Mesenteric fat pad (tissue), 1 donor: Measurements from ENCODE around the gene CD276. TPM values are rescaled to one million over a fixed set of nuclear protein-coding genes. Genes with fewer than 3 reads are reported as not detected.
"Not testable (repeated sequence)": the region's sequence is repeated elsewhere in the genome, so short reads cannot be mapped to it uniquely, and the experiment has no call there.

Source experiments
- DNase-seq: peaks from one replicate; pipeline ENCODE4 v3.0.0-alpha.2; 2020; ENCODE audit warnings: low spot score
- long read RNA-seq: library from polyadenylated mRNA; unstranded; transcript quantifications from one replicate; pipeline ENCODE4 v2.0.0, GENCODE V29; 2020
- total RNA-seq: library from RNA; stranded (reverse); fragmentation: NEBNext Ultra II Directional; extraction: Animal tissue kit (Norgen Biotek cat#: 25700); gene quantifications from one replicate; pipeline ENCODE4 v1.2.1, GENCODE V29; 2021
- donor health status: DM: yes; HTN: yes; CAD: no.

CD276 gene
- total RNA-seq = 89.5 TPM
- long read RNA-seq, transcript CD276-202 (10 exons, 3,469 nt) = major isoform, 13 of 51 reads
- long read RNA-seq, partial matches to known transcripts = 16 of 51 reads
- long read RNA-seq, other reads (novel, unspliced or antisense) = 22 of 51 reads

GRCh38 chr15:73683777-73684580 lies at the start of gene CD276:
Gene CD276, plus strand, starts transcription at chr15:73684383. Its CDS starts 15,257 bp downstream, at chr15:73699640.
- no peak for DNase-seq

DNA sequence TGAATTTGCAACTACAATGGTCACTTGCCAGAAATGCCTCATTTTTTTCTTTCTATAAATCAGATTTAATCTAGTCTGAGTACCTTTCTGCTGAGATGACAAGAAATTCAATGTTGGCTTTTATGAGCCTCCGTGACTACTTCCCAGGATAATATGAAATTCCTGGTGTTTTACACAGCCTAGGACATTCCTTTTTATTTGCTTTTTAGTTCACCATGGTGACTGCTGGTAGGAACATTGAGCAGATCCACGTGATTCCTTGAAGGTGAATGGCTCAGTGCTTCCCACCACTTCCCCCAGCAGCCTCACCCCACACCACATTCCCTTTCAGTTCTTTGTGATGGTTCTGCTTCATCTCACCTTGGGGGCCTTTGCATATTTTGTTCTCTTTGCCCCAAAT lies 46.7 kb upstream of the CD276 start:
- DNase-seq = no peak

- not testable (repeated sequence) for DNase-seq
These were observed 44.7 kb upstream of the CD276 start for GRCh38 chr15:73639464-73639863.

DNA sequence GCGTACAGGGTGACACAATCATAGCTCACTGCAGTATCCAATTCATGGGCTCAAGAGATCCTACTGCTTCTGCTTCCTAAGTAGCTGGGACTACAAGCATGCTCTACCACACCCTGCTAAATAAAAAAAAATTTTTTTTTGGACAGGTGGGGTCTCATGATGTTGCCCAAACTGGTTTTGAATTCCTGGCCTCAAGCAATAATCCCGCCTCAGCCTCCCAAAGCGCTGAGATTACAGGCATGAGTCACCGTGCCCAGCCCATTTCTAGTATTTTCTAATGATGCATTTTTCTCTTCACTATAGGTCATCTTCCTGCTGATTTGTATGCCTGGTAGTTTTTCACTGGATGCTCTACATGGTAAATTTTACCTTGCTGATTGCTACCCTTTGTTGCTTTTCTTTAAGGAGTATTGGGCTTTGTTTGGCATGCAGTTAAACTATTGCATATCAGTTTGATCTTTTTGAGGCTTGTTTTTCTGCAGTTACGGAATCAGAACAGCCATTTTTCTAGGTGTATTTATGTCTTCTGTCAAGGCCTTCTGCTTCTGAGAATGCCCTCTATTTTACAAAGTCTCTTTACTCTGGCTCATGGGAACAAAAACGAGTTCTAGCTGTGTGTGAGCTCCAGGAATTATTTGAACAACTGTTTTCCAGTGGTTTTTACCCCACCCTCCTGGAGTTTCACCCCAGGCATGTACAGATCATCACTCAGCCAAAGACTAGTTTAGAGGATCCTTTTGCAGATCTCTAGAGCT lies 36.7 kb upstream of the CD276 start:
- no peak for DNase-seq

DNA sequence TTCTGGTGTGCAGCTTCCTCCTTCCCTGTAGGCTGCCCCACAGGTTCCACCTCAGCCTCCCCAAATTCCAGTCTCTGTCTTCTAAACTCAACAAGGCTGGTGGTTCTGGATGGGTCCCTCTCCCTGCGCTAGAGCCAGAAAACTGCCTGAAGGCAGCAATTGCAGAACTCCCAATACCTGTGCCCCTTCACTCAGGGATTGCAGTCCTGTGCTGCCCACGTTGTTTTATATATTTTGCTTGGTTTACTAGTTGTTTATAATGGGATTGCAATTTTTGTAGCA lies 36.2 kb upstream of the CD276 start:
- DNase-seq = no peak

DNA sequence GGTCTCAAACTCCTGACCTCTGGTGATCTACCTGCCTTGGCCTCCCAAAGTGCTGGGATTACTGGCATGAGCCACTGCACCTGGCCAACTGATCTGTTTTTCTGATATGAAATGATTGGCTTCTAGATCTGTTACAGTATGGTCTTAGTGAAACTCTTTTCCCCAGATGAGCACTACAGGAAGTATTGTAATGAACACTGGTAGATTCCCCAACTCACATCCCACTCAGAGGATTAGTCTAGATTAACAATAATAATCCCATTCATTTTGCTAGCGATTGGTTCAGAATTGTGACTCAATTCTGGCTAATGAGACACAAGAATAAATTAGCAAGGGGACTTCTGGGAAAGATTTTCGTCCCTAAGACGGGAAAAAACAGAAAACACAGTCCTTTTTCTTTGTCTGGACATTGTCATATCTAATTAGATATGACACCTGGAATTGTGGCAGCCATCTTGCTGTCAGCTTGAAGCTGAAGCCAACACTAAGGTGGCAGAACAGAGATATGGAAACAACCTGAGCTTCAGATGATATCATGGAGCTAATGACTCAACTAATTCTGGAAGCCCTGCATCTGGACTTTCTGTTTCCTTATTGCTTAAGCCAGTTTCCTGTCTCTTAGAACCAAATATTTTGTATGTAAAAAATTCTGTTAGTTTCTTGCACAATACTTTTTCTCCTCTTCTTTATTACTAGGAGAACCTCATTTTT lies 33.6 kb upstream of the CD276 start:
- DNase-seq = no peak

GRCh38 chr15:73654659-73655058 lies 29.5 kb upstream of the CD276 start:
- no peak for DNase-seq

- DNase-seq = no peak
These were observed 28.5 kb upstream of the CD276 start for GRCh38 chr15:73655724-73656123.

- DNase-seq = no peak
These were observed 25.5 kb upstream of the CD276 start for GRCh38 chr15:73658645-73659044.

DNA sequence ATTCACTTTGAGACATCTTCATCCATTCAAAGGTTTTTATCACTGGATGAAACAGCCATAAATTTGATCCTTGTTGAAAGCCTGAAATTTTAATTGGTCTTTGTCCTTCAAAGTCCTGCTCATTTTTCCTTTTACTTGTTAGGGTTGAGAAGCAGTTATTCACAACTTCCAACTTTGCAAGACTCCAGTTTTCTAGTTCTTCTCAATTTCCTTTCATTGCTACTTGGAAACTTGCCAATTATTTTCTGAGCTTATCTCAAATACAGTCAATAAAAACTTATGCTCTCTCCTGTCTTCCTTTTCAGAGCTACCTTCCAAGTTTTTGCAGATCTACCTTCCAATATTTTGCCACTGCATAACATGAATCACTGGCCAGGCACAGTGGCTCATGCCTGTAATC lies 23.7 kb upstream of the CD276 start:
- no peak for DNase-seq

GRCh38 chr15:73674587-73674986 lies 9.6 kb upstream of the CD276 start:
- DNase-seq = no peak

DNA sequence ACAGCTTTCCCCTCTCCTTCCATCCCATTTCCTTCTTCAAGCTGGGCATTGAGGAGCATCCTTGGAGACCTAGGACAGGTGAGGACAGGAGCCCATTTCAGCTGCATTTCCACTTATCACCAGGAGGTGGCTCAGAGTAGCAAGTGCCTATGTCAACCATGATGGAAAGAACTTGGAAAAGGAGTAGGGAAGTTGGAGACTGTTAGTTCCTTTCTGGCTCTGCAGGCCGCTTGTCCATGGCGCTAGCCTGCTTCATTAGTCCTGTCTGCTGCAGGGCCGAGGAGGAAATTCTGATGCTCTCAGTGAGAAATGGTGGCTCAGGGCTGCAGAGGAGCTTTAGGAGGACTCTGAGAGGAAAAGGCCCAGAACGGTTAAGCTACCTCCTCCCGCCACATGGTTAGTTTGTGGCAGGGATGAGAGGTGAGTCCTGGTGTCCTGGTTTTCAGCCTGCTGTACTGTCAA lies 7.0 kb upstream of the CD276 start:
- no peak for DNase-seq

GRCh38 chr15:73677733-73678132 lies 6.5 kb upstream of the CD276 start:
- DNase-seq = no peak

GRCh38 chr15:73678498-73678897 lies 5.7 kb upstream of the CD276 start:
- DNase-seq = no peak

GRCh38 chr15:73679180-73679579 lies 5.0 kb upstream of the CD276 start:
- DNase-seq = no peak

- DNase-seq = no peak
These were observed 4.2 kb upstream of the CD276 start for GRCh38 chr15:73679964-73680363.

DNA sequence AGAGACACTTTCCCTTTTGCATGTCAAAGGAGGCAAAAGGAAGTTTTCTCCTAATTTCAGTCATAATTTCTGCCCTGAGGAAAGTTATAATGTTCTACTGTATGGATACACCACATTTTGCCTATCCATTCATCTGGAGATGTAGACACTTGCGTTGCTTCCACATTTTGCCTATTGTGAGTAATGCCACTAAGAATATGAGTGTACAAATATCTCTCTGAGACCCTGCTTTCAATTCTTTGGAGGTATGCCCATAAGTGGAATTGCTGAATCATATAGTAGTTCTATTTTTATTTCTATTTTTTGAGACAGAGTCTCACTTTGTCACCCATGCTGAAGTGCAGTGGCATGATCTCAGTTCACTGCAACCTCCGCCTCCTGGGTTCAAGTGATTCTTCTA lies 3.6 kb upstream of the CD276 start:
- no peak for DNase-seq

- DNase-seq = no peak
These were observed 3.1 kb upstream of the CD276 start for GRCh38 chr15:73681063-73681462.

GRCh38 chr15:73681856-73682599 lies 2.2 kb upstream of the CD276 start:
- DNase-seq = no peak

GRCh38 chr15:73682600-73683090 lies 1.5 kb upstream of the CD276 start:
- no peak for DNase-seq

DNA sequence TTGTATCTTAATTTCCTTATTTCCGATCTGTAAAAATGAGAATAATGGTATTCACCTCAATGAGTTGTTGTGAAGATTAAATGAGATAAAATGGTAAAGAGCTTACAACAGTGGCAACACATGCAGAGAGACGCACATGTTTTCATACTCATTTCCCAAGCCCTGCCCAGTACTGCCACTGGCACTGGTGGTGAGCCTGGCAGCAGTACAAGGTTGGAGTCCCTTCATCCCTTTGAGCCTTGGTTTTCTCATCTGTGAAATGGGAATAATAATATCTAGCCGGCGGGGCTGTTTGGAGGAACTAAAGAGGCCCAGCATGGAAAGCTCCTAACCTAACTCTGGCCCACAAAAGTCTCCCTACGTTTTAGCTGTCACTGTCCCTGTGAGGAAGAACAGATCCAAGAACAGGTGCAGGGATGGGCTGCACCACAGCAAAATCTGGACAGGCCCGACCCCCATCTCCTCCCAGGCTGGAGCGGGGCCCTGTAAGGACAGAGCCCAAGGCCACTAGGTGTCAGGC lies 866 bp upstream of the CD276 start:
- DNase-seq = no peak
